H1 (cell line): Measurements from ENCODE around the gene PTPRO. TPM values are rescaled to one million over a fixed set of nuclear protein-coding genes. Genes with fewer than 3 reads are reported as not detected.

ENCODE experiments used
- CHD7 ChIP-seq: fragments of 300-600 bp; sonication (generic); IDR thresholded peaks from 2 replicates; pipeline ENCODE4 v1.7.1; 2012; ENCODE audit warnings: low read length, moderate library complexity, mild to moderate bottlenecking, inconsistent platforms; ENCODE audit not compliant: insufficient replicate concordance
- polyA plus RNA-seq, 7 experiments: library from polyadenylated mRNA; depleted of rRNA in 3 of 7; stranded (reverse) in 5 of 7; unstranded in 2 of 7; fragments of >200 nt in 5 of 7; fragments of 200-250 nt in 2 of 7; gene quantifications; 1 replicate in 5 of 7; 2 replicates in 1 of 7; 4 replicates in 1 of 7; pipeline versions ENCODE4 v1.2.1 to v1.2.3, GENCODE V29; 2011 to 2013; ENCODE audit warnings: missing spikeins in 2 of 7, mixed read lengths in 2 of 7
- total RNA-seq: library from RNA; stranded (reverse); fragmentation: NEBNext Ultra II Directional; extraction: Animal tissue kit (Norgen Biotek cat#: 25700); gene quantifications from 2 replicates; pipeline ENCODE4 v1.2.1, GENCODE V29; 2021

PTPRO gene
- total and polyA plus RNA-seq, 2 of the 8 experiments (the other 6 are each of a cell fraction or from before 2014, with no cell fraction given): 0.73 to 1.7 TPM

GRCh38 chr12:15404485-15404884 is 82.2 kb downstream of the PTPRO start (continued):
- no peak for TF ChIP-seq CHD7
